Measurements from ENCODE around the gene PIK3C2G.

The PIK3C2G gene

GRCh38 chr12:18631339-18631738, 370.0 kb downstream of the PIK3C2G start:
- Histone ChIP-seq H3K27me3 (ENCODE audit: insufficient read depth, low read depth) (no peaks in the 10 kb centered on the region), H3K4me2 (no peak overlapping the region), H3K4me3 (IDR thresholded peaks at IDR 0.05; ENCODE audit: insufficient read depth, low read depth, low read length) (no peak overlapping the region), H4K20me1 (ENCODE audit: insufficient read depth) (no peaks in the 10 kb centered on the region), H3K27ac (no peak overlapping the region), H3K9ac (no peak overlapping the region), H3K36me3 (ENCODE audit: insufficient read depth) (no peaks in the 10 kb centered on the region), H3K4me1 (ENCODE audit: low read depth, poor library complexity, severe bottlenecking) (no peaks in the 10 kb centered on the region), H2AFZ (ENCODE audit: low read depth) (no peak overlapping the region), H3K79me2 (ENCODE audit: insufficient read depth, low read depth) (no peaks in the 10 kb centered on the region)
- TF ChIP-seq CTCF (conservative IDR thresholded peaks at IDR 0.05; ENCODE audit: low read depth, low read length): no peak

- no peaks in the 10 kb centered on the region for H3K36me3 ChIP-seq (ENCODE audit: insufficient read depth)
- no peak overlapping the region for H3K4me3 ChIP-seq (IDR thresholded peaks at IDR 0.05; ENCODE audit: insufficient read depth, low read depth, low read length)
- no peak overlapping the region for H3K27ac ChIP-seq
- H3K4me2 ChIP-seq: no peak overlapping the region
- TF ChIP-seq CTCF (conservative IDR thresholded peaks at IDR 0.05; ENCODE audit: low read depth, low read length): no peak
- H2AFZ ChIP-seq (ENCODE audit: low read depth): no peak overlapping the region
- no peak overlapping the region for H3K9ac ChIP-seq
- no peaks in the 10 kb centered on the region for H3K27me3 ChIP-seq (ENCODE audit: insufficient read depth, low read depth)
- no peaks in the 10 kb centered on the region for H3K79me2 ChIP-seq (ENCODE audit: insufficient read depth, low read depth)
- no peaks in the 10 kb centered on the region for H4K20me1 ChIP-seq (ENCODE audit: insufficient read depth)
- no peaks in the 10 kb centered on the region for H3K4me1 ChIP-seq (ENCODE audit: low read depth, poor library complexity, severe bottlenecking)
Observed at GRCh38 chr12:18632848-18633247, 371.5 kb downstream of the PIK3C2G start.

GRCh38 chr12:18634382-18634781, 373.1 kb downstream of the PIK3C2G start:
- Histone ChIP-seq H2AFZ (ENCODE audit: low read depth) (no peak overlapping the region), H4K20me1 (ENCODE audit: insufficient read depth) (no peaks in the 10 kb centered on the region), H3K9ac (no peak overlapping the region), H3K4me2 (no peak overlapping the region), H3K27me3 (ENCODE audit: insufficient read depth, low read depth) (no peaks in the 10 kb centered on the region), H3K4me3 (IDR thresholded peaks at IDR 0.05; ENCODE audit: insufficient read depth, low read depth, low read length) (no peak overlapping the region), H3K27ac (no peak overlapping the region), H3K4me1 (ENCODE audit: low read depth, poor library complexity, severe bottlenecking) (no peaks in the 10 kb centered on the region), H3K79me2 (ENCODE audit: insufficient read depth, low read depth) (no peaks in the 10 kb centered on the region), H3K36me3 (ENCODE audit: insufficient read depth) (no peaks in the 10 kb centered on the region)
- no peak for TF ChIP-seq CTCF (conservative IDR thresholded peaks at IDR 0.05; ENCODE audit: low read depth, low read length)

GRCh38 chr12:18640321-18640955, 379.1 kb downstream of the PIK3C2G start:
- H3K36me3 ChIP-seq (ENCODE audit: insufficient read depth): no peaks in the 10 kb centered on the region
- no peak overlapping the region for H3K9ac ChIP-seq
- TF ChIP-seq CTCF (conservative IDR thresholded peaks at IDR 0.05; ENCODE audit: low read depth, low read length): no peak
- H2AFZ ChIP-seq (ENCODE audit: low read depth): no peak overlapping the region
- H3K4me2 ChIP-seq: no peak overlapping the region
- no peaks in the 10 kb centered on the region for H3K4me1 ChIP-seq (ENCODE audit: low read depth, poor library complexity, severe bottlenecking)
- no peaks in the 10 kb centered on the region for H4K20me1 ChIP-seq (ENCODE audit: insufficient read depth)
- H3K79me2 ChIP-seq (ENCODE audit: insufficient read depth, low read depth): no peaks in the 10 kb centered on the region
- H3K4me3 ChIP-seq (IDR thresholded peaks at IDR 0.05; ENCODE audit: insufficient read depth, low read depth, low read length): no peak overlapping the region
- H3K27ac ChIP-seq: no peak overlapping the region
- H3K27me3 ChIP-seq (ENCODE audit: insufficient read depth, low read depth): no peaks in the 10 kb centered on the region

Measured in KMS-11 (cell line).